ENCODE results near the gene ABHD1.
"Not testable (repeated sequence)": the region's sequence is repeated elsewhere in the genome, so short reads cannot be mapped to it uniquely, and the experiment has no call there.

Gene ABHD1

GRCh38 chr2:27109083-27109482 lies 14.5 kb upstream of the ABHD1 start:
- no peak for DNase-seq (ENCODE audit: low read depth in 4 of 4, low spot score in 1 of 4)

GRCh38 chr2:27110603-27111352 lies 12.8 kb upstream of the ABHD1 start:
- DNase-seq (ENCODE audit: low read depth in 4 of 4, low spot score in 1 of 4): not testable (repeated sequence)

- not testable (repeated sequence) for DNase-seq (ENCODE audit: low read depth in 4 of 4, low spot score in 1 of 4)
Observed at GRCh38 chr2:27111392-27112078, 12.1 kb upstream of the ABHD1 start.

GRCh38 chr2:27115519-27115918 lies 8.1 kb upstream of the ABHD1 start:
- DNase-seq (ENCODE audit: low read depth in 4 of 4, low spot score in 1 of 4): no peak

- no peak for DNase-seq (ENCODE audit: low read depth in 4 of 4, low spot score in 1 of 4)
Observed at GRCh38 chr2:27117995-27118524, 5.6 kb upstream of the ABHD1 start.

GRCh38 chr2:27118525-27119329 lies 4.9 kb upstream of the ABHD1 start, which contains the start of gene CGREF1:
CGREF1 (minus strand) TSS chr2:27119128; CDS start chr2:27104366, 14,762 bp downstream.
- DNase-seq (ENCODE audit: low read depth in 4 of 4, low spot score in 1 of 4): peak in 1 of 4 experiments; percentile 7

- not testable (repeated sequence) for DNase-seq (ENCODE audit: low read depth in 4 of 4, low spot score in 1 of 4)
Observed at GRCh38 chr2:27119330-27119670, 4.3 kb upstream of the ABHD1 start.

GRCh38 chr2:27121906-27122305 lies 1.7 kb upstream of the ABHD1 start:
- no peak for DNase-seq (ENCODE audit: low read depth in 4 of 4, low spot score in 1 of 4)

- DNase-seq (ENCODE audit: low read depth in 4 of 4, low spot score in 1 of 4): no peak
Observed at GRCh38 chr2:27122791-27123190, 824 bp upstream of the ABHD1 start.

GRCh38 chr2:27125104-27125503 lies 1.5 kb downstream of the ABHD1 start:
- DNase-seq (ENCODE audit: low read depth in 4 of 4, low spot score in 1 of 4): no peak

GRCh38 chr2:27126252-27126710 lies 2.7 kb downstream of the ABHD1 start:
- DNase-seq (ENCODE audit: low read depth in 4 of 4, low spot score in 1 of 4): no peak

GRCh38 chr2:27127883-27128667 lies 4.5 kb downstream of the ABHD1 start:
- DNase-seq (ENCODE audit: low read depth in 4 of 4, low spot score in 1 of 4): no peak

GRCh38 chr2:27128668-27129571 lies 5.3 kb downstream of the ABHD1 start:
- no peak for DNase-seq (ENCODE audit: low read depth in 4 of 4, low spot score in 1 of 4)

- no peak for DNase-seq (ENCODE audit: low read depth in 4 of 4, low spot score in 1 of 4)
Observed at GRCh38 chr2:27130396-27130795, 6.8 kb downstream of the ABHD1 start.

- DNase-seq (ENCODE audit: low read depth in 4 of 4, low spot score in 1 of 4): no peak
Observed at GRCh38 chr2:27131429-27131828, 7.8 kb downstream of the ABHD1 start.

GRCh38 chr2:27133195-27133875 lies 9.7 kb downstream of the ABHD1 start:
- peak in 1 of 4 experiments; percentile 19 for DNase-seq (ENCODE audit: low read depth in 4 of 4, low spot score in 1 of 4)

GRCh38 chr2:27133905-27134780 lies 10.5 kb downstream of the ABHD1 start, which contains the start of gene PREB:
PREB (minus strand) TSS chr2:27134636; CDS start chr2:27134421, 215 bp downstream.
- peak; percentile 95 to 98 (median 98) for DNase-seq (ENCODE audit: low read depth in 4 of 4, low spot score in 1 of 4)

All from stimulated activated CD4-positive, alpha-beta T cell treated with anti-CD3 and anti-CD28 coated beads, Interleukin-1b, Interleukin-23, amount 100 ng/mL, for 24 hours (primary cell).